OCI-M1 (cell line): ENCODE data around the gene MRPL23.

Experiments
- DNase-seq: peaks from one replicate; lab custom pipeline; 2025; lab: John Stamatoyannopoulos, UW

MRPL23 gene

DNA sequence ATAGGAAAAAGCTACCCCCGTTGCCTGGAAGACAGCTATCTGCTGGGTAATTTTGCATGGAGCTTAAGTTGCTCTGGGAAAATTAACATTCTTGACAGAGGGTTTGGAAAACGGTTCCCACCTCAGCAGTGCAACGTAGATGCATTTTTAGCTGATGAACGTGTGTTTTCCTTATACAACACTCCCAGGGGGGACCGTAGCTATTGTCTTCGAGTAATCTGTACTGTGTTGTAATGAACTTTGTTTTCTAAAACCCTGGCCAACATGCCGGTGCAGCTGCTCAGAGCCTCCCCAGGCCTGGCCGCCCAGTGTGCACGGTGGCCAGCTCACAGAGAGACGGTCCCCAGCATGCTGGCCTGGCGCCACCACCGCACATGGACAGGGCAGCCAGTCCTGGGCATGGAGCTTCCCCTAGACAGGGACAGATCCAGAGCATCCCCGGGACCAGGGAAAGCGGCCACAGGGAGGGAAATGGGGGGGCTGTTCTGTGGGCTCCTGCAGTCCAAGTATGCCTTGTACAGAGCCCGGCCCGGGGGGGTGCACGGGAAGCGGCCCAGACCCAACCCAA lies 25.5 kb upstream of the MRPL23 start:
- DNase-seq: no peak

DNA sequence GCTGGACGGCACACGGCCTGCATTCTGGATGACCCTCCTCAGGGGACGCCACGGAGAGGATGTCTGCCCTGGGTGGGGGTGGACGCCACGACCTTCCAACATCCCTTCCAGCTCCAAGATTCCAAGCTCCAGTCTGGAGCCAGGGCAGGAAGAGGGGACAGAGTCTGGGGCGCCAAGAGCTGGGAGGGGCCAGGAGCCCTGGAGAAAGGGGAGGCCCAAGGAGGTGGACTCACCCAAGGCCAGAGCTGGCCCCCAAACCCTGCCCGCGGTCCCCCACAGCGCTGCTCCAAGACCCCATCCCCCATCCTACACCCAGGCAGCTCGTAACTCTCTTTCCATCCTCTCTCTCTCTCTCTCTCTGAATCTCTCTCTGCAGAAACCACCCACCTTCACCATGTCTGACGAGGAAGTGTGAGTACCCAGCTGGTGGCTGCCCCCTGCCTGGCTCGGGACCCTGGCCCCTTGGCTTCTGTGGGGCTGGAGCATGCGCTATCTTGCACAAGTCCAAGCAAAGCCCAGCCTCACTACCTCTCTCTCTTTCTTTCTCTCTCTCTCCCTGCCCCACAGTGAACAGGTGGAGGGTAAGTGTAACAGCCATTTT lies 24.6 kb upstream of the MRPL23 start:
- DNase-seq: no peak

GRCh38 chr11:1923201-1923956 lies 23.8 kb upstream of the MRPL23 start:
- DNase-seq: no peak

- no peak for DNase-seq
Observed at GRCh38 chr11:1924181-1924580, 23.0 kb upstream of the MRPL23 start.

DNA sequence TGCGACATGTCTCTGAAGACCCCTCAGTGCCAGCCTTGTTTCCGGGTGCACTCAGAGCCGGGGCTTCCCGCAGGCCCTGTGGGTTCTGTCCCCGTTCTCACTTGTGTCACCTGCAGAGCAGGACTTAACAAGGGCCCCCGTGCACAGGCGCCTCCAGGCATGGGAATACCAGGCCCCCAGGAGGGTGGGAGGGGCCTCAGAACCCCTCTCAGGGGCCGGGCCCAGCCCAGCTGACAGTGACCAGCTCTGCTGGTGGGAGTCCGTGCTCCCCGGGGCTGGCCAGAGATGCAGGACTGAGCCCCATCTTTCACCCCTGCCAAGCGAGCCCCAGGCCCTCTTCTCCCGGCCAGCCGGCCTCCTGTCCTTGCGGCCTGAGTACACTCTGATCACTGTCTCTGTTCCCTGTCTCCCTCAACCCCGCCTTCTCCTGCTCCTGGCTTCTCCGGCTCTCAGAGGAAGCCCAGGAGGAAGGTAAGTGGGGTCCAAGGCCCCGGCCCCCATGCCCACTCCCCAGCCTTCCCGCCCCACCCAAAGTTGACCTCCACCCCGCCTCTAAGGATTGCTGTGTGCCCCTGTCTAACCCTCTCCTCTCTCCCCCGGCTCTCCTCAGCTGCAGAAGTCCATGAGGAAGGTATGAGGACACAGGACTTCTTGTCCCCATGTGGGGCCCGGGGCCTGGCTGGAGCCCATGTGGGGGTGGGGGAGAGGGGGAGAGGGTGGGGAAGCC lies 22.3 kb upstream of the MRPL23 start:
- DNase-seq: no peak

GRCh38 chr11:1925373-1926155 lies 21.6 kb upstream of the MRPL23 start:
- DNase-seq: no peak

DNA sequence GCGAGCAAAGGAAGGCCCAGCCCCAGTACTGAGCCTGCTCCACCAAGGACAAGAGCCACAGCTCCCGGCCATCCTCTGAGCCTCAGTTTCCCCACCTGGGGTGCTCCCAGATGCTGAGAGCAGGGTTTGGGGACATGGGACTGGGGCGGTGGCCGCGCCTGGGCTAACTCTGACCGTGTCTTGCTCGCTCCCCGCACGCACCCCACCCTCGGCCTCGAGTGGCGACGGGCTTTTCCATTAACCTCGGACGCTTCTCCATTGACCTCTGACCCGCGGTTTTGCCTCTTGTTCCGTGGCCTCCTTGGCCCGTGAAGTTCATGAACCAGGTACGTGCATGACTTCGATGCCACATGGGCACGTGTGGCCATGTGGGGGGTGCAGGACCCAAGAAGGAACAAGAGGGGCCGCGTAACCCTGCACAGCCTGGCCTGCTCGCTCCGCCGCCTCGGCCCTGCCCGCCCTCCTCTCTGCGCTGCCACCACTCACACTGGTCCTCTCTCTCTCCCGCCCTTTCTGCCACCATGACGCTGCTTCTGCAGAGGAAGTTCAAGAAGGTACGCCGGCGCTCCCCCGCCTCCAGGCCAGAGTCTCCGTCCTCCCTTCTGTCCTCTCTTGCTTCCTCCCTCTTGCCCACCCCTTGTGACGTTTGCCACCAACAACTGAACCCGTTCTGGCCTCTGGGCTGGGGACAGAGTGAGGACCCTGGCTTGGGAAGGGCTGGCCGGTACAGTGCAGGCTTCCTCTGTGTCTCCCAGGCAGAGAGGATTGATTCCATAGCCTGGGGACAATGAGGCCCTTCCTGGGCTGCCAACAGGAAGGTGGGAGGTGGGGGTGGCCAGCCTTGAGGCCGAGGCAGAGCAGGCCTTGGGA lies 20.7 kb upstream of the MRPL23 start:
- DNase-seq: peak; percentile 1

DNA sequence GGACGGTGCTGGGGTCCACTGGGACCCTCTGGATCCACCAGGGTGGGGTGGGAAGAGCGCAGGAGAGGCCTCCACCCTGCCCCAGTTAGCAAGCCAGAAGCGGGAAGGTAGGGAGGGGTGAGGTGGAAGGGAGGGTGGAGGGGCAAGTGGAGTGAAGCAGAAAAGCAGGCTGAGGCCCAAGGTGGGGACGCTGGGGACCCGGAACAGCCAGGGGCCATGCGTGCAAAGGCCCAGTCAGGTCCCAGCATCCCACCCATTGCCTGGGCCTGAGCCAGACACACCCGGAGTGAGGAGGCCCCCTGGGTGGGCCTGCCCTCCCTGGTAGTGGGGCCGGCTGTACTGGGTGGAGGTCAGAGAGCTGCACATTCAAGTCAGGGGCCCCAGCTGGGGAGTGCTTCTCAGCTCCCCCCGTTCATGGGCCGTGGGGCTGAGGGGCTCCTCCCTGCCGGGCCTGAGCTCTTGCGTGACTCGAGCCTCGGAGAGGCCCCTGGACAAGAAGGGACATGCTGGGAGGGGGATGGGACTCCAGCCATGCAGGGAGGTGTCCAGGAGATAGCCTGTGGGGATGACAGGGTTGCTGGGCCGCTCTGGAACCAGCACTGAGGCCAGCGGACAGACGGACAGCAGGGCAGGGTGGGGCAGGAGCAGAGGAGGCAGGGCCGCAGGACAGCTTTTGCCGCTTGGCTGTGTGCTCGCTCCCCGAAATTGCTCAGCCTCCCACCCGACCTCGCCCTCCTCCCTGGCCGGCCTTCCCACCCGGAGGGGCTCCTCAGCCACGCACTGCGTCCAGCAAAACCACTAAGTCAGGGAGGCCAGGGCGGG lies 19.9 kb upstream of the MRPL23 start:
- no peak for DNase-seq

DNA sequence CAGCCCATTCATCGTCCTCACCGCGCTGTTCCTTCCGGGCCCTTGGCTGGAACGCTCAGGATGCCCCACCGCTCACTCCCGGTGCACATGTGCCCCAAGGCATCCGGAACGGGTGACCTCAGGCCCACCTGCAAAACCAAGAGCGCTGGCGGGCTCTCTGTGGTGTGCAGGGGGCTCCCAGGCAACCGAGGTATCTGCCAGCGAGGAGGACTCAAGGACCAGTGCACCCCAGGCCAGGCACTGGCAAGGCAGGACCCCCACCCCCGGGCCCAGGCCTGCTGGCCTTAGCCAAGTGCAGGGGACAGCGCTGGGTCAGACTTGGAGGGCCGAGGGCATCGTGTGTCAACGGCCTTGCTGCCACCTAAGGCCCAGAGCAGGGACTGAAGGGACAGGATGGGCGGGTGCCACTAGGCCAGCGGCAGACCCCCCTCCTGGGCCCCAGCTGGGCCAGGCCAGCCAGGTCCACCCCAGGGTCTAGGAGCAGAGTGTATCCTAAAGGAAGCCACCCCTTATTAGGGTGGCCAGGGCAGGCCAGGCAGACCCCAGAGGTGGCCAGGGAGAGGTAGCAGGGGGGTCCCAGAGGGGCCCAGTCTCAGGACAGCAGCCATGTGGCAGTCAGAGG lies 19.2 kb upstream of the MRPL23 start:
- DNase-seq: no peak

GRCh38 chr11:1928470-1928890 lies 18.7 kb upstream of the MRPL23 start:
- no peak for DNase-seq

DNA sequence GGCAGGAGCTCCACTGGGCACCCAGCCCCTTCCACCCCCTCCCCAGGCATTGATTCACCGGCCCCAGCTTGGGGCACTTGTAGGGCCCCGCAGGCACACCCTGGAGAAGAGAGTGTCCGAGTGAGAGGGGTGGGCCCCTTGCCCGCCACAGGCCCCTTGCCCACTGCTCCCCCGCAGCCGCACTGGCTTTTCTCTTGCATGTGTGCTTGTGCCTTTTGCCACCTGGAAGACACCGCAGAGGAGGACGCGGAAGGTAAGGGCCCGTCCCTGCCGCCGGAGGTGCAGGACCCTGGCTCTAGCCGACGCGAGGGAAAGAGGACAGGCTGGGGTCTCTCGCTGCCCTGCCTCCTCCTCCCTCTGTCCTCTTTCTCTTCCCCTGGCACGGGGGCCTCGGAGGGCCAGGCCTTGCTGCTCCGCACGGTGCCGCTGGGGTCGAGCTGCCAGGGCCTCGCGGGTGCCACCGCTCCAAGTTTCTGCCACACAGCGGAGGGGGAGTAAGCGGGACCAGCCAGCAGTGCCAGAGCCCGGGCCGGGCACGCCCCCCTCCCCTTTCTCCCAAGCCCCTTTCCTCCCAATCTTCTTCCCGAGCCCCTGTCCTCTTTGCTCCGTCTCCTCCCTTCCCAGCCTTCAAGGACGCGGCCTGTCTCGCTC lies 18.1 kb upstream of the MRPL23 start:
- DNase-seq: no peak

DNA sequence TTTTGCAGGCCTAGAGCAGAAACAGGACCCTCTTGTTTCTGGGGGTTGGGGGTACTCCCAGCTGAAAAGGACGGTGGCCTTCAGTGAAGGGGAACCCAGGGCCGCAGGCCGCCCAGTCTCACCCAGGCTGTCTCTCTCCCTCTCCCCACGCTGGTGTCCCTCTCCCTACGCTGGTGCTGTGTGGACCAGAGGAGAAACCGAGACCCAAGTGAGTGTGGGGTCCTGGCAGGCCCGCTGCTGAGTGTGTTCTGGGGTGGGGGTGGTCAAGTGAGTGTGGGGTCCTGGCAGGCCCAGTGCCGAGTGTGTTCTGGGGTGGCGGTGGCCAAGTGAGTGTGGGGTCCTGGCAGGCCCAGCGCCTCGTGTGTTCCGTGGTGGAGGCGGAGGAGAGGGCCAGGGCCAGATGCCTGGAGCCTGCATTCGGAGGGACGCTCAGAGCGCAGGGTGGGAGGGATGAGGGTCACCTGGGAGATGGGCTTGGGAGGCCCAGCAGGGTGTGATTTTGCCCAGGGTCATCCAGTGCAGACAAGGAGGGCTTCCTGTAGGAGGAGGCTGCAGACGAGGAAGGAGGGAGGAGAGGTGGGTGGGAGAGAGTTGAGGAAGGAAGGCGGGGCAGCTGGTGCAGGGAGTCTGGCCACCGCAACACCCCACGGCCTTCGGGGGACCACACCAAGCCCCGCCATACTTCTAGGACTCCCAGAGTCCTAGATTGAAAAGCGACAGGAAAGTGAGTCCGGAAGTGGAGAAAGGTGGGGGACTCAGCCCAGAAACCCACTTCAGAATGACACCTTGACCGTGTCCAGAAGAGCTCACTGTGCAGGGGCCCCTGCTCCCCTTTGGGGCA lies 17.3 kb upstream of the MRPL23 start:
- DNase-seq: no peak

DNA sequence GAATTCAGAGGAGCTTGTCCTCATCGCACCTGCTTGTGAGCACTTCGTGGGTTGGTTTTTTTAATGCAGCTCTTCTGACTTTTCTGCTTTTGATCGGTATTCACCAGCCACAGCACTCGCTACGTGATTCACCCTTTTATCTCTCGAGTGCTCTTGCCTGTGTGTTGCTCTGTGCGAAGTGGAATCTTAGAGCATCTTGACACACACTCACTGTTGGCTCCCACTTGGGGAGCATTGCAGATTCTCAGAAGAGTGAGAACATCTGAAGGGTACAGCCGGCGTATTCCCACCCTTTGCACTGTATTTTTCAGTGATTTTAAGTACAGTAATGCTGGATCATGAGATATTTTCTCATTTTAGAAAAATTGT lies 16.7 kb upstream of the MRPL23 start:
- DNase-seq: no peak

- no peak for DNase-seq
Observed at GRCh38 chr11:1931341-1932104, 15.6 kb upstream of the MRPL23 start.

DNA sequence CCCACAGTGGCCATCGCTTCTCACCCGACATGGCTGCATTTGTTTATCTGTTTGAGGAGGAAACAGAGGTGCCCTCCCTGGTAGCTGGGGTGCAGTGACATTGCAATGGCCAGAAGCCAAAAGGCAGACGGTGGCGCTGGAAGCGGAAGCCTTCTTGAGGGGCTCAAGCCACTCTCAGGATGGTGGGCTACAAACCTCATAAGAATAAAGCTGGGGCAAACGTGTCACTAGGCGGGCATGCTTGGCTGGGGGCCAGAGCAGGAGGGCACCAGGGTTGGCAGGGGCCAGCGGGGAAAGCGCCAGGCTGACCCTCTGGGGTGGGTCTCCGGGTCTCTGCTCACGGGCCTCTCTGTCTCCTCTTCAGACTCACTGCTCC lies 15.0 kb upstream of the MRPL23 start:
- no peak for DNase-seq

GRCh38 chr11:1932681-1933080 lies 14.5 kb upstream of the MRPL23 start:
- DNase-seq: no peak
